ENCODE results near the gene TMPRSS4. TPM values are rescaled to one million over a fixed set of nuclear protein-coding genes. Genes with fewer than 3 reads are reported as not detected.

Gene TMPRSS4
- total and polyA plus RNA-seq, 2 of the 13 experiments (the other 11 are each of a cell fraction or from before 2014, with no cell fraction given) = 0.32 TPM; not detected in 1

DNA sequence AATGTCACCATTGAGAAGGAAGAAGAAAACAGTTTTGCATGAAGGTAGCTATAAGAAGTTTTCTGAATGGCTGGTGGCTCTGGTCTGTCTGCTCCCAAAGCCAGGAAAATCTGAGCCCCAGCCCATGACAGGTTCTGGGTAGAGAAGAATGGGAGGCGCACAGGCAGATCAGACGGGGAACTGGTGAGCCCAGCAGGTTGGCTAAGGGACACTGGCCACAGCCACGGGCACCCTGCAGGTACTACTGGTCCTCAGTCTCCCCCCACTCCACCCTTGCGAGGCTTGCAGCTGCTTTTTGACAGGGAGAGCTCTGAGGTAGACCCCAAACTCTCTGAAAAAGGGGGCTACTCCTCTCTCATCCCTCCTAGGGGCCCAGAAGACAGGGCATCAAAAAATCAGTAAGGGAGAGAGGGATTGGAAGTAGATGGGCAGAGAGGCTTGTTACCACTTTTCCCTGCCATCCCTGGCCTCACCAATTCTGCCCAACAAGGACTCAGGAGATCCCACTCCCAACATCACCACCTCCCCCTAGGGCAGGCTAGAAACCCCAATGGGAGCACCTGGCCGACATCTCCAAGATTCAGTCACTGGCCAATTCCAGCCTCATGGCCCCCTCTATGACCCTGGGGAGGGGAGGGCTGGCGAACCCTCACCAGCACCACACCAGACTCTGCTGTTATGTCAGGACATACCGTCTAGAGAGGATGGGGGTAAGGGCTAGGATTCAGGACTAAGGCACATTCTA lies 58.3 kb downstream of the TMPRSS4 start:
- H3K79me2 ChIP-seq (ENCODE audit: insufficient read depth, low read length) = no peaks in the 10 kb centered on the region
- WGBS (ENCODE audit: low lambda C conversion rate) = 6% methylated on average over 5 of the region's 7 CpGs
- H2AFZ ChIP-seq (ENCODE audit: low read length) = no peak overlapping the region
- no peak overlapping the region for H3K4me3 ChIP-seq (replicated peaks in 1 of 3; ENCODE audit: insufficient read depth in 1 of 3, low read depth in 2 of 3, low read length in 3 of 3)
- DNase-seq (ENCODE audit: low spot score) (no peak), ATAC-seq (no peak), FAIRE-seq (no peak)
- H3K9ac ChIP-seq (ENCODE audit: insufficient read depth, low read depth, low read length) = no peak overlapping the region
- H3K27me3 ChIP-seq (ENCODE audit: control insufficient read depth in 1 of 2, insufficient read depth in 2 of 2, low read length in 2 of 2) = peaks cover 12 to 54% of the 10 kb centered on the region in 2 experiments; a peak in 4 of 5 replicates
- TF ChIP-seq ARNTL (CRISPR knock-in tag; IDR thresholded peaks at IDR 0.05) (no peak), MAFG (CRISPR knock-in tag; IDR thresholded peaks at IDR 0.05) (no peak), ZNF333 (CRISPR knock-in tag; IDR thresholded peaks at IDR 0.05; ENCODE audit: borderline replicate concordance) (no peak), ZNF766 (CRISPR knock-in tag; IDR thresholded peaks at IDR 0.05; ENCODE audit: borderline replicate concordance) (no peak), ZNF431 (CRISPR knock-in tag; IDR thresholded peaks at IDR 0.05; ENCODE audit: borderline replicate concordance, low read depth) (no peak), PPARG (CRISPR knock-in tag; conservative IDR thresholded peaks at IDR 0.05) (no peak), PAX8 (CRISPR knock-in tag; IDR thresholded peaks at IDR 0.05; ENCODE audit: borderline replicate concordance) (no peak), GMEB1 (CRISPR knock-in tag; IDR thresholded peaks at IDR 0.05; ENCODE audit: borderline replicate concordance) (no peak)
- TF ChIP-seq, protein P1, sequence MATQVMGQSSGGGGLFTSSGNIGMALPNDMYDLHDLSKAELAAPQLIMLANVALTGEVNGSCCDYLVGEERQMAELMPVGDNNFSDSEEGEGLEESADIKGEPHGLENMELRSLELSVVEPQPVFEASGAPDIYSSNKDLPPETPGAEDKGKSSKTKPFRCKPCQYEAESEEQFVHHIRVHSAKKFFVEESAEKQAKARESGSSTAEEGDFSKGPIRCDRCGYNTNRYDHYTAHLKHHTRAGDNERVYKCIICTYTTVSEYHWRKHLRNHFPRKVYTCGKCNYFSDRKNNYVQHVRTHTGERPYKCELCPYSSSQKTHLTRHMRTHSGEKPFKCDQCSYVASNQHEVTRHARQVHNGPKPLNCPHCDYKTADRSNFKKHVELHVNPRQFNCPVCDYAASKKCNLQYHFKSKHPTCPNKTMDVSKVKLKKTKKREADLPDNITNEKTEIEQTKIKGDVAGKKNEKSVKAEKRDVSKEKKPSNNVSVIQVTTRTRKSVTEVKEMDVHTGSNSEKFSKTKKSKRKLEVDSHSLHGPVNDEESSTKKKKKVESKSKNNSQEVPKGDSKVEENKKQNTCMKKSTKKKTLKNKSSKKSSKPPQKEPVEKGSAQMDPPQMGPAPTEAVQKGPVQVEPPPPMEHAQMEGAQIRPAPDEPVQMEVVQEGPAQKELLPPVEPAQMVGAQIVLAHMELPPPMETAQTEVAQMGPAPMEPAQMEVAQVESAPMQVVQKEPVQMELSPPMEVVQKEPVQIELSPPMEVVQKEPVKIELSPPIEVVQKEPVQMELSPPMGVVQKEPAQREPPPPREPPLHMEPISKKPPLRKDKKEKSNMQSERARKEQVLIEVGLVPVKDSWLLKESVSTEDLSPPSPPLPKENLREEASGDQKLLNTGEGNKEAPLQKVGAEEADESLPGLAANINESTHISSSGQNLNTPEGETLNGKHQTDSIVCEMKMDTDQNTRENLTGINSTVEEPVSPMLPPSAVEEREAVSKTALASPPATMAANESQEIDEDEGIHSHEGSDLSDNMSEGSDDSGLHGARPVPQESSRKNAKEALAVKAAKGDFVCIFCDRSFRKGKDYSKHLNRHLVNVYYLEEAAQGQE (IDR thresholded peaks at IDR 0.05; ENCODE audit: borderline replicate concordance in 1 of 2, low read depth in 1 of 2, low read length in 2 of 2) = no peak
- no peaks in the 10 kb centered on the region for H3K9me3 ChIP-seq (ENCODE audit: low read length)
- no peaks in the 10 kb centered on the region for H4K20me1 ChIP-seq (ENCODE audit: insufficient read depth, low read length)
- H3K4me2 ChIP-seq (ENCODE audit: low read depth, low read length) = no peak overlapping the region
- ChIA-PET POLR2A (no interaction called here), CTCF (ENCODE audit: low intra/inter-chr PET ratio, low total read pairs) (no interaction called here)
- BruUV-seq (replicated peaks) = no TSS peak
- no peaks in the 10 kb centered on the region for H3K36me3 ChIP-seq (replicated peaks in 1 of 2; ENCODE audit: control insufficient read depth in 1 of 2, insufficient read depth in 2 of 2, low read length in 2 of 2)
- intact Hi-C loops (cut with micrococcal nuclease; ENCODE audit: unreplicated experiment) = no loop called here
- H3K4me1 ChIP-seq (ENCODE audit: insufficient read depth, low read length) = no peaks in the 10 kb centered on the region
- no peak overlapping the region for H3K27ac ChIP-seq (ENCODE audit: extremely low read length, insufficient read depth, low read length)
- in situ Hi-C loops (cut with HindIII; ENCODE audit: extremely low pct_ligation_motif_present, low pct_unique_long_range_greater_than_20kb) = loop anchor here (25.0 kb wide), 1 partner anchor 352 kb away; no protein-coding TSS in a partner anchor

Data from HepG2 (cell line).